Esophagus muscularis mucosa (tissue), 4 donors: ENCODE results near the gene TENM4. TPM values are rescaled to one million over a fixed set of nuclear protein-coding genes. Genes with fewer than 3 reads are reported as not detected.

Experiments used
- DNase-seq: peaks from one replicate; pipeline ENCODE4 v3.0.0-alpha.2; 2017; ENCODE audit errors: extremely low spot score
- H3K27ac ChIP-seq, 4 donors: fragments of 200-600 bp; sonication (generic); replicated peaks in 1 of 4; 1 replicate in 3 of 4; 2 replicates in 1 of 4; pipeline ENCODE4 v1.5.1; 2016 to 2019; ENCODE audit warnings: mild to moderate bottlenecking in 1 of 4
- H3K27me3 ChIP-seq, 4 donors: fragments of 200-600 bp; sonication (generic); one replicate each; pipeline versions ENCODE4 v1.5.1 to v1.6.0; 2016 to 2019
- H3K36me3 ChIP-seq, 4 donors: fragments of 200-600 bp; sonication (generic); one replicate each; pipeline ENCODE4 v1.5.1; 2016 to 2019
- H3K4me1 ChIP-seq, 4 donors: fragments of 200-600 bp; sonication (generic); one replicate each; pipeline ENCODE4 v1.5.1; 2016 to 2019
- H3K4me3 ChIP-seq, 4 donors: fragments of 200-600 bp; sonication (generic); 1 replicate in 2 of 4; 2 replicates in 2 of 4; pipeline ENCODE4 v1.5.1; 2016 to 2019; ENCODE audit warnings: mild to moderate bottlenecking in 4 of 4, moderate library complexity in 1 of 4
- H3K9me3 ChIP-seq, 4 donors: fragments of 200-600 bp; sonication (generic); 1 replicate in 3 of 4; 2 replicates in 1 of 4; pipeline ENCODE4 v1.5.1; 2016 to 2019
- CTCF ChIP-seq, 3 experiments: fragments of 200-600 bp in 2 of 3; fragments of 450-650 bp in 1 of 3; sonication (generic) in 2 of 3; IDR thresholded peaks; one replicate each; pipeline ENCODE4 v1.5.1; 2017 to 2019; ENCODE audit warnings: antibody characterized with exemption in 3 of 3, mild to moderate bottlenecking in 2 of 3, moderate library complexity in 1 of 3
- EP300 ChIP-seq: sonication (generic); formaldehyde crosslinking; IDR thresholded peaks from one replicate; pipeline ENCODE4 v1.6.1; 2017; ENCODE audit warnings: antibody characterized with exemption
- POLR2A ChIP-seq: fragments of 450-650 bp; IDR thresholded peaks from one replicate; pipeline ENCODE4 v1.6.1; 2017; ENCODE audit warnings: antibody characterized with exemption, moderate library complexity, mild to moderate bottlenecking, low read depth
- POLR2AphosphoS5 ChIP-seq, 2 donors: sonication (generic); formaldehyde crosslinking; IDR thresholded peaks; one replicate each; pipeline ENCODE4 v1.6.1; 2017; ENCODE audit warnings: antibody characterized with exemption in 2 of 2
- WGBS: methylation state at CpG from one replicate; pipeline ENCODE4 v1.1.5; 2018; 5-methylcytosine and 5-hydroxymethylcytosine counted together
- intact Hi-C: fragments of 100-400 bp; cut with DNase I; formaldehyde crosslinking; loops from one replicate; pipeline ENCODE4 v1.15.1; 2023
- total RNA-seq, 4 donors: library from RNA; depleted of rRNA; stranded (reverse); fragments of >200 nt; gene quantifications; one replicate each; pipeline versions ENCODE4 v1.1.0 to v1.2.1, GENCODE V29; 2016

The TENM4 gene
- total RNA-seq, 4 donors from 2014 or later: 4.1 to 9.6 (median 8.0) TPM

DNA sequence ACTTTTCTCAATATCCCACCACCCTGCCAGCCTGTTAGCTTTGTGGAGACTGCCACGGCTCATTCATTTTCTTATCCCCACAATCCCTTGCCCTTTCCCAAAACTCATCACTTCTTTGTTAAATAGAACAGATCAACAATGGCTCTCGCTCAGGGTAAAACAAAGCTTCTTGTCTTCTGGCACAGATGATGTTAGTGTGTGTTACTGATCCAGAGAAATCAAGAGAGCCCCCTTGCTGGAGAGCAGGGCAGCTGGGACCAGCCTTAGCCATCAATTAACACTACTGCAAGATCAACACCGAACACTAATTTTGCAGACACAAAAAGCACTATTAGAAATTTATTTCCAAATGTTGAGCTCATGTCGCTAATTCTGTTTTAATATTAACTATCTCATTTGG lies 420.9 kb downstream of the TENM4 start:
- H3K36me3 ChIP-seq: no peaks in the 10 kb centered on the region
- DNase-seq: no peak
- TF ChIP-seq POLR2A (no peak), CTCF (IDR thresholded peaks at IDR 0.05) (no peak), EP300 (no peak)
- no peak overlapping the region for H3K4me3 ChIP-seq
- intact Hi-C loops: no loop called here
- 86% methylated on average over 4 of the region's 4 CpGs for whole genome bisulfite sequencing
- no peaks in the 10 kb centered on the region for H3K27me3 ChIP-seq
- H3K4me1 ChIP-seq: no peaks in the 10 kb centered on the region
- no peaks in the 10 kb centered on the region for H3K9me3 ChIP-seq
- no peak overlapping the region for H3K27ac ChIP-seq

DNA sequence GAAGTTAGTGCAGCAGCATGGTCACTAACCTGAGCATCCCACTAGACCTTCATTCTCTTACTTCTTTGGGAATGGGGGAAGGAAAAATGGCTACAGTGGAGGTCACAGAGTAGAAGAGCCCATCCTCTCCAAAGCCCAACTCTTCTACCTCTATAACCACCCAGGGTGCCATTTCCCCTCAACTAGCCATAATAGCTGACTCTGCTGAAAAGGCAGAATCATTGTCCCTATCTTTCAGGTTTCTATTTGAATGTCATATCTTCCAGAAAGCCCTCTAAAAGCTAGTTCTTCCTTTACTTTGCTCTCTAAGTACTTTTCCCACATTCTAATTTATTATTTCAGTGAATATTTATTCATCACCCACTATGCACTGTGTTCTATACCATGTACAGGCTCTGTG lies 421.6 kb downstream of the TENM4 start:
- no peaks in the 10 kb centered on the region for H3K27me3 ChIP-seq
- no peak for TF ChIP-seq POLR2A
- no peak for TF ChIP-seq EP300
- no peak for TF ChIP-seq POLR2AphosphoS5 (IDR thresholded peaks at IDR 0.05)
- TF ChIP-seq CTCF (IDR thresholded peaks at IDR 0.05): no peak
- no peak for DNase-seq
- H3K9me3 ChIP-seq: no peaks in the 10 kb centered on the region
- H3K4me3 ChIP-seq: no peak overlapping the region
- no peaks in the 10 kb centered on the region for H3K4me1 ChIP-seq
- H3K27ac ChIP-seq: no peak overlapping the region
- intact Hi-C loops: no loop called here
- no peaks in the 10 kb centered on the region for H3K36me3 ChIP-seq

DNA sequence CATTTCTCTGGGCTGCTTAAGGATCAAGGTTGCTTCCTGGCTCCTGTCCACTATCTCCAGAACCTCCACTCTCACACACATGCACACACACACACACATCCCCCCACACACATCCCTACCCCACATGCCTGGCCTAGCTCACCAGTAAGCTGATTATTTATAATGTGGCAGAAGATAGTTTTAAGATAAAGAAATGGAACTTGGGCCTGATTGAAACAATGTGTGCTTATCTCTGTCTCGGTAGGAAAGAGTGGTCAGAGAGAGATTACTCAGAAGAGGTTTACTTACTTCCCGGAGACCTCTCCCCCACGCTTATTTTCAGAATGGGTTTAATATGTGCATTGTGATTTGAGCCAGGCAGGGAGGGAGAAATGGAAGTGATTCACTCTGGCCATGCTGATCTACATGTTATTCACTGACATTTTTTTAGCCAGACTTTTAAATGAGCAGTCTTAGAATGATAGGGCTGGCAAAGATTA lies 422.4 kb downstream of the TENM4 start:
- no peak overlapping the region for H3K4me3 ChIP-seq
- H3K36me3 ChIP-seq: no peaks in the 10 kb centered on the region
- H3K27me3 ChIP-seq: no peaks in the 10 kb centered on the region
- TF ChIP-seq CTCF (IDR thresholded peaks at IDR 0.05) (no peak), EP300 (no peak), POLR2AphosphoS5 (IDR thresholded peaks at IDR 0.05) (no peak), POLR2A (no peak)
- H3K9me3 ChIP-seq: no peaks in the 10 kb centered on the region
- intact Hi-C loops: no loop called here
- 41% methylated on average over 3 of the region's 3 CpGs for WGBS
- H3K4me1 ChIP-seq: no peaks in the 10 kb centered on the region
- DNase-seq: no peak
- H3K27ac ChIP-seq: no peak overlapping the region

DNA sequence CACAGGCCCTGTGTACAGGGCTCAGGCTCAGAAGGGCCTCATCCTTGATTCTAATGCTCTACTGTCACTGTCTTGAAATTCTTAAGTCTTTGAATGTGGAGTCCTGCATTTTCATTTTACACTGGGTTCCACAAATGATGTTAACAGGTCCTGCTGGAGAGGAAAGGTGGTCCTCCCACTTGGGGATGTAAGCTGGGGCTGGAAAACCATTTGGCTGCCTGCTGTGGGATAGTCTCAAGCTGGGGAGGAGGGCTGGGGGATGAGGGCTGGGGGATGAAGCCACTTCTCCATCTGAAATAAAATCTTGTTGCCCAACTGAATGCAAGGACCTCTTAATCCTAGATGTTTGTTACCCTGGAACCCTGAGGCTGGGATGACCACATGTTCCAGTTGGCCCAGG lies 423.0 kb downstream of the TENM4 start:
- TF ChIP-seq CTCF (IDR thresholded peaks at IDR 0.05): no peak
- TF ChIP-seq POLR2A: no peak
- no peaks in the 10 kb centered on the region for H3K36me3 ChIP-seq
- no peak overlapping the region for H3K4me3 ChIP-seq
- intact Hi-C loops: no loop called here
- H3K9me3 ChIP-seq: no peaks in the 10 kb centered on the region
- H3K27ac ChIP-seq: no peak overlapping the region
- H3K4me1 ChIP-seq: no peaks in the 10 kb centered on the region
- DNase-seq: no peak
- no peaks in the 10 kb centered on the region for H3K27me3 ChIP-seq

- 95% methylated on average over 3 of the region's 3 CpGs for WGBS
- intact Hi-C loops: no loop called here
- TF ChIP-seq EP300: no peak
- TF ChIP-seq POLR2AphosphoS5 (IDR thresholded peaks at IDR 0.05): no peak
- no peak for TF ChIP-seq CTCF (IDR thresholded peaks at IDR 0.05)
- TF ChIP-seq POLR2A: no peak
Measured at GRCh38 chr11:79013509-79013908, 427.3 kb downstream of the TENM4 start.

More at GRCh38 chr11:79013509-79013908, 427.3 kb downstream of the TENM4 start:
- H3K27me3 ChIP-seq: no peaks in the 10 kb centered on the region
- no peaks in the 10 kb centered on the region for H3K9me3 ChIP-seq
- H3K36me3 ChIP-seq: no peaks in the 10 kb centered on the region
- H3K27ac ChIP-seq: no peak overlapping the region
- H3K4me3 ChIP-seq: no peak overlapping the region
- no peak for DNase-seq
- H3K4me1 ChIP-seq: no peaks in the 10 kb centered on the region
